Spleen (tissue), 7 donors: ENCODE measurements around the gene ATP8B2.

Source experiments
- CTCF ChIP-seq, 11 experiments: fragments of 200-600 bp in 7 of 11; fragments of 450-650 bp in 4 of 11; sonication (generic) in 4 of 11; IDR thresholded peaks in 8 of 11; conservative IDR thresholded peaks in 3 of 11; 1 replicate in 7 of 11; 2 replicates in 4 of 11; pipeline versions ENCODE4 v1.4.0 to v1.8.0; 2016 to 2021; ENCODE audit warnings: antibody characterized with exemption in 11 of 11, inconsistent platforms in 4 of 11, mild to moderate bottlenecking in 1 of 11
- POLR2A ChIP-seq, 3 donors: fragments of 450-650 bp; IDR thresholded peaks; one replicate each; pipeline ENCODE4 v1.5.1; 2017; ENCODE audit warnings: antibody characterized with exemption in 3 of 3, mild to moderate bottlenecking in 1 of 3
- POLR2AphosphoS5 ChIP-seq, 3 donors: sonication (generic); formaldehyde crosslinking; IDR thresholded peaks; one replicate each; pipeline ENCODE4 v1.5.1; 2017; ENCODE audit warnings: antibody characterized with exemption in 3 of 3
- donor health status: DM: no; HTN: no; CAD: no; lungs with moderate emphysema.
- donor health status: DM: no; HTN: no; CAD: no.
- donor health status: DM: no; HTN: no; CAD: no.

- TF ChIP-seq POLR2A (IDR thresholded peaks at IDR 0.05) (no peak), CTCF (IDR thresholded peaks at IDR 0.05 in 8 of 11, conservative IDR thresholded peaks at IDR 0.05 in 3 of 11) (peak; percentile 83 to 96 (median 90)), POLR2AphosphoS5 (IDR thresholded peaks at IDR 0.05) (peak; percentile 50 to 62 (median 56))
These were observed at the start of gene ATP8B2 for GRCh38 chr1:154324669-154325582.
